HEK293 (cell line): Measurements from ENCODE around the gene ATRAID.
A peak's percentile ranks its signal among the peaks of the same experiment; 100 is the strongest.

Experiments used
- FEZF1 ChIP-seq: fragments of 450-650 bp; formaldehyde crosslinking; IDR thresholded peaks from 2 replicates; pipeline ENCODE4 v1.5.1; 2016; ENCODE audit warnings: missing biosample characterization, missing genetic modification characterization
- GLIS1 ChIP-seq: fragments of 450-650 bp; formaldehyde crosslinking; IDR thresholded peaks from 2 replicates; pipeline ENCODE4 v1.5.1; 2016; ENCODE audit warnings: missing biosample characterization, missing genetic modification characterization
- GLIS2 ChIP-seq: fragments of 450-650 bp; formaldehyde crosslinking; IDR thresholded peaks from 2 replicates; pipeline ENCODE4 v1.5.1; 2016; ENCODE audit warnings: missing biosample characterization, missing genetic modification characterization
- KLF1 ChIP-seq: fragments of 450-650 bp; formaldehyde crosslinking; IDR thresholded peaks from 2 replicates; pipeline ENCODE4 v1.5.1; 2016; ENCODE audit warnings: missing biosample characterization, missing genetic modification characterization
- KLF17 ChIP-seq: fragments of 450-650 bp; formaldehyde crosslinking; IDR thresholded peaks from 2 replicates; pipeline ENCODE4 v1.5.1; 2016; ENCODE audit warnings: missing biosample characterization, missing genetic modification characterization
- KLF8 ChIP-seq: fragments of 450-650 bp; formaldehyde crosslinking; IDR thresholded peaks from 2 replicates; pipeline ENCODE4 v1.5.1; 2016; ENCODE audit warnings: missing biosample characterization, missing genetic modification characterization
- KLF9 ChIP-seq: fragments of 450-650 bp; formaldehyde crosslinking; IDR thresholded peaks from 2 replicates; pipeline ENCODE4 v1.5.1; 2016; ENCODE audit warnings: missing biosample characterization, missing genetic modification characterization, low read depth
- PRDM10 ChIP-seq: fragments of 450-650 bp; formaldehyde crosslinking; IDR thresholded peaks from 2 replicates; pipeline ENCODE4 v1.5.1; 2016; ENCODE audit warnings: missing biosample characterization, missing genetic modification characterization
- REPIN1 ChIP-seq: fragments of 450-650 bp; formaldehyde crosslinking; IDR thresholded peaks from 2 replicates; pipeline ENCODE4 v1.5.1; 2017; ENCODE audit warnings: missing biosample characterization, missing genetic modification characterization, low read depth
- SP2 ChIP-seq: fragments of 450-650 bp; formaldehyde crosslinking; IDR thresholded peaks from 2 replicates; pipeline ENCODE4 v1.5.1; 2016; ENCODE audit warnings: missing biosample characterization, missing genetic modification characterization
- SP3 ChIP-seq: fragments of 450-650 bp; formaldehyde crosslinking; IDR thresholded peaks from 2 replicates; pipeline ENCODE4 v1.5.1; 2016; ENCODE audit warnings: missing biosample characterization, missing genetic modification characterization
- YY1 ChIP-seq: fragments of 450-650 bp; formaldehyde crosslinking; IDR thresholded peaks from 2 replicates; pipeline ENCODE4 v1.5.1; 2018; ENCODE audit warnings: missing biosample characterization, missing genetic modification characterization
- YY2 ChIP-seq: fragments of 450-650 bp; formaldehyde crosslinking; IDR thresholded peaks from 2 replicates; pipeline ENCODE4 v1.5.1; 2016; ENCODE audit warnings: missing biosample characterization, missing genetic modification characterization
- ZBTB6 ChIP-seq: fragments of 450-650 bp; formaldehyde crosslinking; IDR thresholded peaks from 2 replicates; pipeline ENCODE4 v1.5.1; 2017; ENCODE audit warnings: missing biosample characterization, missing genetic modification characterization
- ZBTB7A ChIP-seq: fragments of 450-650 bp; formaldehyde crosslinking; IDR thresholded peaks from 2 replicates; pipeline ENCODE4 v1.5.1; 2016; ENCODE audit warnings: low read depth, missing biosample characterization, missing genetic modification characterization
- ZEB2 ChIP-seq: fragments of 450-650 bp; formaldehyde crosslinking; IDR thresholded peaks from 2 replicates; pipeline ENCODE4 v1.5.1; 2016; ENCODE audit warnings: missing biosample characterization, missing genetic modification characterization
- ZFP37 ChIP-seq: fragments of 450-650 bp; formaldehyde crosslinking; IDR thresholded peaks from 2 replicates; pipeline ENCODE4 v1.5.1; 2016; ENCODE audit warnings: missing biosample characterization, missing genetic modification characterization
- ZFP41 ChIP-seq: fragments of 450-650 bp; formaldehyde crosslinking; IDR thresholded peaks from 2 replicates; pipeline ENCODE4 v1.5.1; 2016; ENCODE audit warnings: missing biosample characterization, missing genetic modification characterization, borderline replicate concordance
- ZNF112 ChIP-seq: fragments of 450-650 bp; formaldehyde crosslinking; IDR thresholded peaks from 2 replicates; pipeline ENCODE4 v1.5.0; 2017; ENCODE audit warnings: missing biosample characterization, missing genetic modification characterization
- ZNF138 ChIP-seq: fragments of 450-650 bp; formaldehyde crosslinking; IDR thresholded peaks from 2 replicates; pipeline ENCODE4 v1.5.1; 2016; ENCODE audit warnings: missing biosample characterization, missing genetic modification characterization, borderline replicate concordance
- ZNF184 ChIP-seq: fragments of 450-650 bp; IDR thresholded peaks from 2 replicates; pipeline ENCODE4 v1.5.1; 2018; ENCODE audit warnings: missing biosample characterization, mild to moderate bottlenecking, missing genetic modification characterization
- ZNF354C ChIP-seq: fragments of 450-650 bp; formaldehyde crosslinking; IDR thresholded peaks from 2 replicates; pipeline ENCODE4 v1.5.1; 2016; ENCODE audit warnings: missing biosample characterization, missing genetic modification characterization, low read depth, borderline replicate concordance
- ZNF398 ChIP-seq: fragments of 450-650 bp; formaldehyde crosslinking; IDR thresholded peaks from 2 replicates; pipeline ENCODE4 v1.5.1; 2017; ENCODE audit warnings: missing biosample characterization, missing genetic modification characterization
- ZNF423 ChIP-seq: fragments of 450-650 bp; formaldehyde crosslinking; IDR thresholded peaks from 2 replicates; pipeline ENCODE4 v1.5.1; 2016; ENCODE audit warnings: missing biosample characterization, missing genetic modification characterization
- ZNF473 ChIP-seq: fragments of 450-650 bp; formaldehyde crosslinking; IDR thresholded peaks from 2 replicates; pipeline ENCODE4 v1.5.1; 2017; ENCODE audit warnings: missing biosample characterization, missing genetic modification characterization
- ZNF510 ChIP-seq: fragments of 450-650 bp; formaldehyde crosslinking; IDR thresholded peaks from 2 replicates; pipeline ENCODE4 v1.5.1; 2018; ENCODE audit warnings: mild to moderate bottlenecking, missing genetic modification characterization, missing biosample characterization; ENCODE audit not compliant: insufficient replicate concordance
- ZNF600 ChIP-seq: fragments of 450-650 bp; formaldehyde crosslinking; IDR thresholded peaks from 2 replicates; pipeline ENCODE4 v1.5.1; 2016; ENCODE audit warnings: missing biosample characterization, missing genetic modification characterization
- ZNF624 ChIP-seq: fragments of 450-650 bp; formaldehyde crosslinking; IDR thresholded peaks from 2 replicates; pipeline ENCODE4 v1.5.1; 2017; ENCODE audit warnings: missing biosample characterization, missing genetic modification characterization
- ZNF629 ChIP-seq: fragments of 450-650 bp; formaldehyde crosslinking; IDR thresholded peaks from 2 replicates; pipeline ENCODE4 v1.5.1; 2017; ENCODE audit warnings: missing biosample characterization, missing genetic modification characterization
- ZNF658 ChIP-seq: fragments of 450-650 bp; formaldehyde crosslinking; IDR thresholded peaks from 2 replicates; pipeline ENCODE4; 2016; ENCODE audit warnings: missing biosample characterization, missing genetic modification characterization
- ZNF776 ChIP-seq: fragments of 450-650 bp; formaldehyde crosslinking; IDR thresholded peaks from 2 replicates; pipeline ENCODE4 v1.5.0; 2017; ENCODE audit warnings: missing biosample characterization, missing genetic modification characterization, borderline replicate concordance
- ZNF830 ChIP-seq: fragments of 450-650 bp; IDR thresholded peaks from 2 replicates; pipeline ENCODE4 v1.5.0; 2018; ENCODE audit warnings: missing biosample characterization, missing genetic modification characterization, low read depth, mild to moderate bottlenecking, moderate library complexity
- ZNF843 ChIP-seq: fragments of 450-650 bp; formaldehyde crosslinking; IDR thresholded peaks from 2 replicates; pipeline ENCODE4 v1.5.1; 2016; ENCODE audit warnings: missing biosample characterization, missing genetic modification characterization
- ZSCAN30 ChIP-seq: fragments of 450-650 bp; IDR thresholded peaks from 2 replicates; pipeline ENCODE4 v1.5.1; 2018; ENCODE audit warnings: missing biosample characterization, mild to moderate bottlenecking, missing genetic modification characterization, moderate library complexity

Gene ATRAID

GRCh38 chr2:27211943-27212625, at the start of gene ATRAID, which contains the start of gene SLC5A6 (continued):
- TF ChIP-seq ZNF510 = no peak
- no peak for TF ChIP-seq ZBTB6 (tag by site-specific recombination)
- no peak; the same call in none of the 2 replicates for TF ChIP-seq KLF1 (tag by site-specific recombination)
- peak; percentile 68; the same call in 1 of the 2 replicates for TF ChIP-seq YY2
- no peak for TF ChIP-seq ZNF658 (tag by site-specific recombination)
- TF ChIP-seq ZNF398 (tag by site-specific recombination) = no peak
- TF ChIP-seq ZNF776 (tag by site-specific recombination) = no peak
- TF ChIP-seq ZNF600 (tag by site-specific recombination) = peak; percentile 96
- no peak for TF ChIP-seq ZNF624
- no peak for TF ChIP-seq ZNF184 (tag by site-specific recombination)
- TF ChIP-seq KLF17 (tag by site-specific recombination) = peak; percentile 67; the same call in 1 of the 2 replicates
- TF ChIP-seq ZNF138 = no peak
- TF ChIP-seq GLIS1 (tag by site-specific recombination) = peak; percentile 5; the same call in 1 of the 2 replicates
- TF ChIP-seq ZFP37 (tag by site-specific recombination) = 0 out of 2 replicates have a peak, but pooled peaks have one; percentile 29
- 0 out of 2 replicates have a peak, but pooled peaks have one; percentile 11 for TF ChIP-seq REPIN1 (tag by site-specific recombination)
- TF ChIP-seq ZNF354C (tag by site-specific recombination) = no peak
- TF ChIP-seq GLIS2 (tag by site-specific recombination) = peak; percentile 51; the same call in 1 of the 2 replicates
- TF ChIP-seq ZNF112 (tag by site-specific recombination) = no peak
- peak; percentile 86 for TF ChIP-seq PRDM10 (tag by site-specific recombination)
- peak; percentile 39; the same call in 1 of the 2 replicates for TF ChIP-seq ZNF629
- no peak for TF ChIP-seq FEZF1 (tag by site-specific recombination)
- peak; percentile 89 for TF ChIP-seq KLF8 (tag by site-specific recombination)
- 0 out of 2 replicates have a peak, but pooled peaks have one; percentile 16 for TF ChIP-seq ZBTB7A (tag by site-specific recombination)
- peak; percentile 97 for TF ChIP-seq SP3 (tag by site-specific recombination)
- 0 out of 2 replicates have a peak, but pooled peaks have one; percentile 53 for TF ChIP-seq ZSCAN30
- TF ChIP-seq ZFP41 = no peak
- peak; percentile 83 for TF ChIP-seq ZEB2 (tag by site-specific recombination)
- peak; percentile 86 for TF ChIP-seq YY1
- TF ChIP-seq ZNF473 (tag by site-specific recombination) = no peak
- peak; percentile 62 for TF ChIP-seq SP2 (tag by site-specific recombination)
- TF ChIP-seq ZNF843 (tag by site-specific recombination) = 0 out of 2 replicates have a peak, but pooled peaks have one; percentile 43
- peak; percentile 32; the same call in 1 of the 2 replicates for TF ChIP-seq KLF9 (tag by site-specific recombination)
- no peak for TF ChIP-seq ZNF830 (tag by site-specific recombination)
- TF ChIP-seq ZNF423 = no peak
